ENCODE measurements around the gene GET3. TPM values are rescaled to one million over a fixed set of nuclear protein-coding genes. Genes with fewer than 3 reads are reported as not detected.

GET3 gene
- 10 to 100 TPM; 42.2 to 51.3 (median 44.2) TPM for total RNA-seq
- 34.4 TPM for total RNA-seq (2013)

GRCh38 chr19:12736995-12737834, at the start of gene GET3:
TSS of gene GET3 (plus strand) at chr19:12737497. CDS start at chr19:12737506, 9 bp downstream.
- Mint-ChIP-seq H3K36me3 (no peaks in the 10 kb centered on the region), H3K27ac (peak within 1 kb of the TSS; percentile 90 to 92), H3K9me3 (no peaks in the 10 kb centered on the region), H3K4me1 (peaks cover 34 to 45% of the 10 kb centered on the region in 2 donors), H3K27me3 (ENCODE audit: low read depth in 2 of 2) (no peaks in the 10 kb centered on the region), H3K4me3 (peak within 1 kb of the TSS; percentile 93)
- peaks cover 5% of the 10 kb centered on the region for H3K36me3 ChIP-seq (ENCODE audit: control insufficient read depth, insufficient read depth, low read length)
- peak within 1 kb of the TSS; percentile 58 for H3K4me3 ChIP-seq (ENCODE audit: low read length)
- H3K9me3 ChIP-seq (ENCODE audit: control insufficient read depth, insufficient read depth, low read length) = no peaks in the 10 kb centered on the region
- H3K27me3 ChIP-seq (ENCODE audit: control insufficient read depth, insufficient read depth, low read length) = no peaks in the 10 kb centered on the region
- peak within 1 kb of the TSS; percentile 83 for H3K27ac ChIP-seq (ENCODE audit: low read length)
- WGBS (ENCODE audit: insufficient coverage) = under 1% methylated on average over 29 of the region's 29 CpGs
- no peak for TF ChIP-seq CTCF (IDR thresholded peaks at IDR 0.05)
- ATAC-seq (peak; percentile 72 to 85 (median 76)), DNase-seq (peak; percentile 73 to 92)
- intact Hi-C loops (cut with micrococcal nuclease) = loop anchor here (2.0 kb wide), 1 partner anchor 56 kb away; no protein-coding TSS in a partner anchor
- H3K4me1 ChIP-seq (ENCODE audit: control insufficient read depth, insufficient read depth, low read length) = peaks cover 43% of the 10 kb centered on the region

DNA sequence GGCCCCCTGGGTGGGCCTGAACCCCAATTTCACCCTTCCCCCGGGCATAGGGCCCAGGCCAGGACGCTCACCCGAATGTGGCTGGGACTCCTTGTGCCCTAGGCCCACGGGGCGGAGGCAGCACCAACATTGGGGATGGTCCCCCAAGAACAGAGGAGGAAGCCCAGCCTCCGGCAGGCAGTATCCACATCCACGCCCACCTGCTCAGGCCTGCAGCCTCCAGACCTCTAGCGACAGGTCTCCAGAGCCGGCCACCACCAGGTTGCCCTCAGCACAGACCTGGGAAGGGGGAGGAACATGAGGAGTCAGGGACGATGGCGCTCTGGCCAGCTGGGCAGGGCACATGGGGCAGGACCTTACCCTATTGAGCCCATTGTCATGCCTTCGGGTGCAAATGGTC, 48.3 kb upstream of the GET3 start:
- no peak overlapping the region for H3K27ac ChIP-seq (ENCODE audit: low read length)
- 81% methylated on average over 12 of the region's 12 CpGs for WGBS (ENCODE audit: insufficient coverage)
- no peaks in the 10 kb centered on the region for H3K9me3 ChIP-seq (ENCODE audit: control insufficient read depth, insufficient read depth, low read length)
- H3K4me3 Mint-ChIP-seq = no peak overlapping the region
- peaks cover 0 to 3% of the 10 kb centered on the region in 2 donors for H3K4me1 Mint-ChIP-seq
- H3K4me3 ChIP-seq (ENCODE audit: low read length) = no peak overlapping the region
- DNase-seq (no peak), ATAC-seq (no peak)
- no peaks in the 10 kb centered on the region for H3K27me3 ChIP-seq (ENCODE audit: control insufficient read depth, insufficient read depth, low read length)
- H3K36me3 ChIP-seq (ENCODE audit: control insufficient read depth, insufficient read depth, low read length) = no peaks in the 10 kb centered on the region
- H3K36me3 Mint-ChIP-seq = no peaks in the 10 kb centered on the region
- no peaks in the 10 kb centered on the region for H3K4me1 ChIP-seq (ENCODE audit: control insufficient read depth, insufficient read depth, low read length)
- no peak for TF ChIP-seq CTCF (IDR thresholded peaks at IDR 0.05)
- H3K9me3 Mint-ChIP-seq = no peaks in the 10 kb centered on the region
- intact Hi-C loops (cut with micrococcal nuclease) = no loop called here
- no peaks in the 10 kb centered on the region for H3K27me3 Mint-ChIP-seq (ENCODE audit: low read depth in 2 of 2)
- no peak overlapping the region for H3K27ac Mint-ChIP-seq

GRCh38 chr19:12689581-12690216, 47.6 kb upstream of the GET3 start:
- H3K36me3 ChIP-seq (ENCODE audit: control insufficient read depth, insufficient read depth, low read length) = no peaks in the 10 kb centered on the region
- H3K4me1 Mint-ChIP-seq = no peaks in the 10 kb centered on the region
- no peaks in the 10 kb centered on the region for H3K27me3 Mint-ChIP-seq (ENCODE audit: low read depth in 2 of 2)
- H3K9me3 ChIP-seq (ENCODE audit: control insufficient read depth, insufficient read depth, low read length) = no peaks in the 10 kb centered on the region
- ATAC-seq (no peak), DNase-seq (no peak)
- H3K4me1 ChIP-seq (ENCODE audit: control insufficient read depth, insufficient read depth, low read length) = no peaks in the 10 kb centered on the region
- H3K4me3 ChIP-seq (ENCODE audit: low read length) = no peak overlapping the region
- intact Hi-C loops (cut with micrococcal nuclease) = no loop called here
- no peak overlapping the region for H3K4me3 Mint-ChIP-seq
- H3K36me3 Mint-ChIP-seq = no peaks in the 10 kb centered on the region
- H3K27me3 ChIP-seq (ENCODE audit: control insufficient read depth, insufficient read depth, low read length) = no peaks in the 10 kb centered on the region
- H3K9me3 Mint-ChIP-seq = no peaks in the 10 kb centered on the region
- no peak overlapping the region for H3K27ac ChIP-seq (ENCODE audit: low read length)
- no peak for TF ChIP-seq CTCF (IDR thresholded peaks at IDR 0.05)
- WGBS (ENCODE audit: insufficient coverage) = 43% methylated on average over 26 of the region's 26 CpGs
- H3K27ac Mint-ChIP-seq = no peak overlapping the region

Measured in natural killer cell (primary cell).